Measurements from ENCODE around the gene KRTAP5-3.
"Not testable (repeated sequence)": the region's sequence is repeated elsewhere in the genome, so short reads cannot be mapped to it uniquely, and the experiment has no call there.

The KRTAP5-3 gene

DNA sequence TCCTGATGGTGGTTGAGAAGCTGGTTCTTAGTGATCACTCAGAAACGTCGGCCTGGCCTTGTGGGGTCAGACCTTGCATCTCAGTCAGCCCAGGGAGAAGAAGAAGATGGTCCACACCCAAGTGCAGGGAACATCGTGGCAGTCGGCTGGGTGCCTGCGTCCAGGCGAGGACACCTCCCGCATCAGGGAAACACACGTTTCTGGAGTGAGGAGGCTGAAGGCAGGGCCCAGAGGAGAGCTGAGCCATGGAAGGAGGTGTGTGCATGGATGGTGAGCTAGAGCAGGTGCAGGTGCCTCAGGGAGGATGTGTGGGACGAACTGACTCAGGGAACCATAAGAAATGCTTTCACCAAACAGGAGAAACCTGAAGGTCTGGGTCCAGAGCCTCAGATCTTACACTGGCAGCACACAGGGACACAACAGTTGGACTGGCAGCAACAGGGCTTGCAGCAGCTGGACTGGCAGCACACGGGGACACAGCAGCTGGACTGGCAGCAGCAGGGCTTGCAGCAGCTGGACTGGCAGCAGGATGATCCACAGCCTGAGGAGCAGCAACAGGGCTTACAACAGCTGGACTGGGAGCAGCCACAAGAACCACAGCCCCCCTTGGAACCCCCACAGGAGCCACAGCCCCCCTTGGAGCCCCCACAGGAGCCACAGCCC, 10.8 kb downstream of the KRTAP5-3 start:
- H3K4me1 ChIP-seq = no peaks in the 10 kb centered on the region
- TF ChIP-seq, protein P1, sequence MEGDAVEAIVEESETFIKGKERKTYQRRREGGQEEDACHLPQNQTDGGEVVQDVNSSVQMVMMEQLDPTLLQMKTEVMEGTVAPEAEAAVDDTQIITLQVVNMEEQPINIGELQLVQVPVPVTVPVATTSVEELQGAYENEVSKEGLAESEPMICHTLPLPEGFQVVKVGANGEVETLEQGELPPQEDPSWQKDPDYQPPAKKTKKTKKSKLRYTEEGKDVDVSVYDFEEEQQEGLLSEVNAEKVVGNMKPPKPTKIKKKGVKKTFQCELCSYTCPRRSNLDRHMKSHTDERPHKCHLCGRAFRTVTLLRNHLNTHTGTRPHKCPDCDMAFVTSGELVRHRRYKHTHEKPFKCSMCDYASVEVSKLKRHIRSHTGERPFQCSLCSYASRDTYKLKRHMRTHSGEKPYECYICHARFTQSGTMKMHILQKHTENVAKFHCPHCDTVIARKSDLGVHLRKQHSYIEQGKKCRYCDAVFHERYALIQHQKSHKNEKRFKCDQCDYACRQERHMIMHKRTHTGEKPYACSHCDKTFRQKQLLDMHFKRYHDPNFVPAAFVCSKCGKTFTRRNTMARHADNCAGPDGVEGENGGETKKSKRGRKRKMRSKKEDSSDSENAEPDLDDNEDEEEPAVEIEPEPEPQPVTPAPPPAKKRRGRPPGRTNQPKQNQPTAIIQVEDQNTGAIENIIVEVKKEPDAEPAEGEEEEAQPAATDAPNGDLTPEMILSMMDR (IDR thresholded peaks at IDR 0.05) = no peak
- DNase-seq = peak in 1 of 2 donors; percentile 56
- H3K27ac ChIP-seq = no peak overlapping the region
- H3K27me3 ChIP-seq = peaks cover 0 to 24% of the 10 kb centered on the region in 2 donors
- no peaks in the 10 kb centered on the region for H3K9me3 ChIP-seq
- intact Hi-C loops (cut with DNase I; ENCODE audit: low total_unique reads) = no loop called here
- no peak overlapping the region for H3K4me3 ChIP-seq
- H3K36me3 ChIP-seq = no peaks in the 10 kb centered on the region

DNA sequence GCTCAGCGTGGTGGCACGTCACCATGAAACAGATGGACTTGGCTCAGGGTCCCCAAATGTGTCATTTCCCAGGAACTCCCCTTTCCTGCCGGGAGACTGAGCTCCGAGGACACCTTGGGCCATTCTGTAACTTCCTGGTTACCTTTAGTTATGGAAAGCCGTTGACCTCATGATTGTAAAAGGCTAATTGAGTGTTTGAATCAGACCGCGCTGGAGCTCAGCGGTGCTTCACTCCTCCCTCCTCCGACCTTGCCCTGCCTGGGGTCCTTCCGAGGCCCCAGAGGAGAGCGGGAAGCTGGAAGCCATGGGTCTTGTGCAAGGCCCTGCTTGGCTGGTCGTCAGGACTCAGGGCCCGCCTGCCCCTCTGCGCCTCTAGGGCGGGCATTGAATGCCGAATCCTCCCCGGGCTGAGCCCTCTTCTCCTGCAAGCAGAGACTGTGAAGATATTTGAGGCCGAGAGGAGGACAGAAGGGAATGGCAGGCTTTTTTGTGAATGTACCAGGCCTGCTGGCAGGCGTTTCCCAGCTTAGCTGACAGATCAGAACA, 11.6 kb downstream of the KRTAP5-3 start:
- H3K4me3 ChIP-seq, H3K9me3 ChIP-seq: not testable (repeated sequence)
- peak in 1 of 2 donors; percentile 28 for DNase-seq

DNA sequence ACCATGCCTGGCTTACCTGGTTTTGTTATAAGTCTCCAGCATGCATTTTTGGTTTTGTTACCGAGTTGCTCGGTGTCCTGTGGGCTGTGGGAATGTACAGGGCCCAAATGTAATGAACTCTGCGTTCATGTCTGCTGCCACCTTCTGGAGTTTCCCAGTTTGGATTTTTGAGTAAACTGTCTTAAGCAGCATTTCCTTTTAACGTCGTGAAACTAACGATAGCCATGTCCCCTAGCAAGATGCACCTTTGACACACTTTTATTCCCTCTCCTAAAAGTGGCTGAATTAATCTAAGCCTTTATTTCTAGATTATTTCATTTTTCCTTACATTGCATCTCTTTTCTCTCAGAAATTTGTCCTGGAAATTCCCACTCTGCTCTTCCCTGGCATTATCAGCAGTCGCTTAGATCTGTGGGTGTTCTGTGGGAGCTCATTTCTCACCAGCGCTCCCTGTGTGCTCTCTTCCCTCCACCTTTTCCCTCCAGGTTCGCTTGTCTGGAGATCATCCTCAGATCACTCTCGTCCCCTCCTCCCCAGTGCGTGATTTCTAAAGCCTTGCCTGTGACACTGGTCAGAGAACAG, 12.2 kb downstream of the KRTAP5-3 start:
- intact Hi-C loops (cut with DNase I; ENCODE audit: low total_unique reads); DNase-seq; H3K36me3 ChIP-seq; H3K4me1 ChIP-seq; H3K9me3 ChIP-seq; H3K27ac ChIP-seq; H3K4me3 ChIP-seq: not testable (repeated sequence)
- H3K27me3 ChIP-seq = peaks cover 0 to 25% of the 10 kb centered on the region in 2 donors

More for the DNA sequence above, 11.6 kb downstream of the KRTAP5-3 start:
- H3K27ac ChIP-seq; H3K4me1 ChIP-seq; intact Hi-C loops (cut with DNase I; ENCODE audit: low total_unique reads); H3K36me3 ChIP-seq: not testable (repeated sequence)
- H3K27me3 ChIP-seq = peaks cover 0 to 25% of the 10 kb centered on the region in 2 donors

DNA sequence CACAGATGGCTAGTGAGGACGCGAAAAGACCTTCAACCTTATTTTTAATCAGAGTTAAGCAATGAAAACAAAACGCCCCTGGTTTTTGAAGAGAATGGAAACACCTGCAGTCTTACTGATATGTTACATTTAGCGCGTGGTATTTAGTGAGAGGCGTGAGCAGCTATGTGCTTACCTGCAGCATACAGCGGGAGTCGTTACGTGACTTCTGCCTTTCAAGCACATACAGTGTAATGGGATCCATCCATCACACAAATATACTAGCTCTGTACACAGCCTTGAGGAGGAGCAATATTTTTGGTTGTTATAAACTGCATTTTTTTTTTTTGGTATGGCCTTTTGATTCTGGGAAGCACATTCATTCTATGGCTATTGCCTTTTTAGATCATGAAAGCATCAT, 15.6 kb downstream of the KRTAP5-3 start:
- intact Hi-C loops (cut with DNase I; ENCODE audit: low total_unique reads) = no loop called here
- TF ChIP-seq, protein P1 (IDR thresholded peaks at IDR 0.05) = no peak
- peaks cover 0 to 25% of the 10 kb centered on the region in 2 donors for H3K27me3 ChIP-seq
- no peak overlapping the region for H3K4me3 ChIP-seq
- no peaks in the 10 kb centered on the region for H3K36me3 ChIP-seq
- H3K9me3 ChIP-seq = no peaks in the 10 kb centered on the region
- no peak for DNase-seq
- H3K4me1 ChIP-seq = no peaks in the 10 kb centered on the region
- H3K27ac ChIP-seq = no peak overlapping the region

DNA sequence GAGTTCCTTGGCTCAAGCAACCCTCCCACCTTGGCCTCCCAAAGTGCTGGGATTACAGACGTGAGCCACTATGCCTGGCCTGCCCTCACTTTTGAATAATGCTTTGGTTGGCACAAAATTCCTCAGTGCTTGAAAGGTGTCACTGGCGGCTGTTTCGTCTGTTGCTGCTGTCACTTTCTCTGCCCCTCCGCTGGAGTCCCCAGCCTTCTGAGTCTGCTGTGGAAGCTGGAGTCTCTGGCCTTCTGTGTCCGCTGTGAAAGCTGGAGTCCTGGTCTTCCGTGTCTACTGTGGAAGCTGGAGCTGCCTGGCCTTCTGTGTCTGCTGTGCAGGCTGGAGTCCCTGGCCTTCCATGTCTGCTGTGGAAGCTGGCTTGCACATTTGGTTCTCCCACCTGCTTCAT, 18.3 kb downstream of the KRTAP5-3 start:
- no peak overlapping the region for H3K4me3 ChIP-seq
- intact Hi-C loops (cut with DNase I; ENCODE audit: low total_unique reads) = no loop called here
- H3K27ac ChIP-seq = no peak overlapping the region

DNA sequence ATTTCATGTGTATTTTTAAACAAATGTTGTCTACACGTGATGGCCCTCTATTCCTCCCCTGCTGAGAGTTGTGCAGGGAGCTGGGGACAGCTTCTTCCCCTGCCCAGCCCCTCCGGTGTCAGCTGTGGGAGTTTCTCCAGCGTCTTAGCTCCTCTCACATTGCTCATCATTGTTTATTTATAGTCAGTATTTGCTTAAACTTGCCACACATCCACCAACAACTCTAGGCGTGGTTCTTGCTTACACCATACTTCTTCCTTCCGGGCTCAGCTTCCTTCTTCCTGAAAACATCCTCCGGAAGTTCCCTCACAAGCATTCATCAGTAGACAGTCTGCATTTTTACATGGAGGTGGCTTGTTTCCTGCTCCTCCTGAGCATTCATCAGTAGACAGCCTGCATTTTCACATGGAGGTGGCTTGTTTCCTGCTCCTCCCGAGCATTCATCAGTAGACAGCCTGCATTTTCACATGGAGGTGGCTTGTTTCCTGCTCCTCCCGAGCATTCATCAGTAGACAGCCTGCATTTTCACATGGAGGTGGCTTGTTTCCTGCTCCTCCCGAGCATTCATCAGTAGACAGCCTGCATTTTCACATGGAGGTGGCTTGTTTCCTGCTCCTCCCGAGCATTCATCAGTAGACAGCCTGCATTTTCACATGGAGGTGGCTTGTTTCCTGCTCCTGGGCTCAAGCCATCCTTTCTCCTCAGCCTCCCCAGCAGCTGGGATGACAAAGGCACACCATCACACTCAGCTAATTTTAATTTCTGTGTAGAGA, 18.9 kb downstream of the KRTAP5-3 start:
- H3K27ac ChIP-seq; H3K9me3 ChIP-seq; intact Hi-C loops (cut with DNase I; ENCODE audit: low total_unique reads); H3K4me3 ChIP-seq; H3K36me3 ChIP-seq; H3K4me1 ChIP-seq: not testable (repeated sequence)
- peaks cover 0 to 15% of the 10 kb centered on the region in 2 donors for H3K27me3 ChIP-seq
- peak in 1 of 2 donors; percentile 42 for DNase-seq

More for the DNA sequence above, 18.3 kb downstream of the KRTAP5-3 start:
- TF ChIP-seq, protein P1 (IDR thresholded peaks at IDR 0.05) = no peak
- Histone ChIP-seq H3K4me1 (no peaks in the 10 kb centered on the region), H3K9me3 (no peaks in the 10 kb centered on the region), H3K27me3 (peaks cover 0 to 15% of the 10 kb centered on the region in 2 donors), H3K36me3 (no peaks in the 10 kb centered on the region)
- DNase-seq = peak in 1 of 2 donors; percentile 42

DNA sequence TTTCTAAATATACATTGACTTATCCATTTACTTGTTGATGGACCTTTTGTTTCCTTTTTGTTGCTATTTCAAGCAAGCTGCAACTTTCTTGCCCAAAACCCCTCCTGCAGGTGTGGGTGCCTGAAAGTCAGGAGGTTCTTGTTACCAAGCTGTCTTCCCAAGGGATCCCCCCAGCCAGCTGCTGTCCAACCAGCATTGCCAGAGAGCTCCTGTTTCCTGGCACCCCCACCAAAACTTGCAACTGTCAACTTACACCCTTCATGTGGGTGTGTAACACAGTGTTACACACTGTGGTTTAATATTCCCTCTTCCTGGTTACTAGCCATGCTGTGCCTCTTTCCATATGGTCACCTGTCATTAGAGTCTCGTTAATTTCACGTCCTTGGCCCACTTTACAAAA, 21.6 kb downstream of the KRTAP5-3 start:
- Histone ChIP-seq H3K4me1 (no peaks in the 10 kb centered on the region), H3K27ac (no peak overlapping the region), H3K4me3 (no peak overlapping the region), H3K36me3 (no peaks in the 10 kb centered on the region), H3K27me3 (no peaks in the 10 kb centered on the region), H3K9me3 (no peaks in the 10 kb centered on the region)
- peak in 1 of 2 donors; percentile 5 for DNase-seq
- TF ChIP-seq, protein P1 (IDR thresholded peaks at IDR 0.05) = no peak
- intact Hi-C loops (cut with DNase I; ENCODE audit: low total_unique reads) = no loop called here

DNA sequence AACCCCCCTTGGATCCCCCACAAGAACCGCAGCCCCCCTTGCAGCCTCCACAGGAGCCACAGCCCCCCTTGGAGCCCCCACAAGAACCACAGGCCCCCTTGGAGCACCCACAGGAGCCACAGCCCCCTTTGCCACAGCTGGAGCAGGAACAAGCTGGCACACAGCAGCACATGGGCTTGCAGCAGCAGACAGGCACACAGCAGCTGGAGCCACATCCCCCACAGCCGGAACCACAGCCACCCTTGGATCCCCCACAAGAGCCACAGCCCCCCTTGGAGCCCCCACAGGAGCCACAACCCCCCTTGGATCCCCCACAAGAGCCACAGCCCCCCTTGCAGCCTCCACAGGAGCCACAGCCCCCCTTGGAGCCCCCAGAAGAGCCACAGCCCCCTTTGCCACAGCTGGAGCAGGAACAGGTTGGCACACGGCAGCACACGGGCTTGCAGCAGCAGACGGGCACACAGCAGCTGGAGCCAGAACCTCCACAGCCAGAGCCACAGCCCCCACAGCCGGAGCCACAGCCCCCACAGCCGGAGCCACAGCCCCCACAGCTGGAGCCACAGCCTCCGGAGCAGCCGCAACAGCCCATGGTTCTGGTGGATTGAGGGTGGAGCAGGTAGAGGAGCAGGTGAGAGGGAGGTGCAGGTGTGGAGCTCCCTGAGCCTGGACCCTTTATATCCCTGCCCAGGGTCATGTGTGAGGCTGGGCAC, 23.4 kb downstream of the KRTAP5-3 start, which contains the start of gene KRTAP5-1:
Gene KRTAP5-1 (minus strand): TSS at position 623 of the 710 bp plus-strand sequence. CDS start 34 bp downstream, at position 589.
- DNase-seq = peak in 1 of 2 donors; percentile 31
- intact Hi-C loops (cut with DNase I; ENCODE audit: low total_unique reads); H3K4me1 ChIP-seq; H3K36me3 ChIP-seq; H3K9me3 ChIP-seq; H3K4me3 ChIP-seq; H3K27ac ChIP-seq; H3K27me3 ChIP-seq: not testable (repeated sequence)

DNA sequence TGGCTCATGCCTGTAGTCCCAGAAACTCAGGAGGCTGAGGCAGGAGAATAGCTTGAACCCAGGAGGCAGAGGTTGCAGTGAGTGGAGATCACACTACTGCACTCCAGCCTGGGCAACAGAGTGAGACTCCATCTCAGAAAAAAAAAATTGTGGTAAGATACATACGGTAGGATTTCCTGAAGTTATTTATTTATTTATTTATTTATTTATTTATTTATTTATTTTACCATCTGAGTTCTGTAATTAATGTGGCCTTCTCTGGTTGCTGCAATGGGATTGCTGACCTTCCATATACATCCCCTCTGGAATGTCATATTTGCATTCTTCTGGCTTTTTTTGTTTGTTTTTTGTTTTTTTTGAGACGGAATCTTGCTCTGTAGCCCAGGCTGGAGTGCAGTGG, 25.4 kb downstream of the KRTAP5-3 start:
- H3K4me1 ChIP-seq = not testable (repeated sequence)

More for the DNA sequence above, 25.4 kb downstream of the KRTAP5-3 start:
- H3K9me3 ChIP-seq; intact Hi-C loops (cut with DNase I; ENCODE audit: low total_unique reads); DNase-seq; H3K36me3 ChIP-seq; H3K4me3 ChIP-seq; H3K27me3 ChIP-seq; H3K27ac ChIP-seq: not testable (repeated sequence)
